Breast epithelium (tissue), 4 donors: ENCODE results near the gene RASL12. TPM values are rescaled to one million over a fixed set of nuclear protein-coding genes. Genes with fewer than 3 reads are reported as not detected.

Experiments
- DNase-seq, 2 donors: peaks; one replicate each; pipeline ENCODE4 v3.0.0-alpha.2; 2019; ENCODE audit warnings: low spot score in 2 of 2
- H3K27ac ChIP-seq, 2 donors: fragments of 200-600 bp; sonication (generic) in 1 of 2; one replicate each; pipeline ENCODE4 v1.5.1; 2016 to 2019; ENCODE audit warnings: mild to moderate bottlenecking in 1 of 2
- H3K27me3 ChIP-seq, 2 donors: fragments of 200-600 bp; sonication (generic) in 1 of 2; one replicate each; pipeline versions ENCODE4 v1.5.1 to v1.6.0; 2017 to 2019; ENCODE audit warnings: control low read depth in 1 of 2, mild to moderate bottlenecking in 1 of 2
- H3K36me3 ChIP-seq: fragments of 200-600 bp; one replicate; pipeline ENCODE4 v1.5.1; 2019
- H3K4me1 ChIP-seq, 2 donors: fragments of 200-600 bp; sonication (generic); one replicate each; pipeline ENCODE4 v1.5.1; 2016 to 2019; ENCODE audit warnings: control low read depth in 1 of 2
- H3K4me3 ChIP-seq, 3 donors: fragments of 200-600 bp; sonication (generic); 1 replicate in 2 of 3; 2 replicates in 1 of 3; pipeline ENCODE4 v1.5.1; 2016 to 2019; ENCODE audit warnings: mild to moderate bottlenecking in 3 of 3, moderate library complexity in 2 of 3
- H3K9me3 ChIP-seq, 2 donors: fragments of 200-600 bp; sonication (generic) in 1 of 2; one replicate each; pipeline ENCODE4 v1.5.1; 2016 to 2019; ENCODE audit warnings: control low read depth in 1 of 2
- CTCF ChIP-seq, 3 donors: fragments of 450-650 bp; IDR thresholded peaks; one replicate each; pipeline ENCODE4 v1.5.1; 2016 to 2017; ENCODE audit warnings: antibody characterized with exemption in 3 of 3, mild to moderate bottlenecking in 3 of 3, moderate library complexity in 3 of 3
- POLR2A ChIP-seq: fragments of 450-650 bp; IDR thresholded peaks from one replicate; pipeline ENCODE4 v1.6.1; 2016; ENCODE audit warnings: antibody characterized with exemption, mild to moderate bottlenecking, moderate library complexity
- POLR2AphosphoS5 ChIP-seq, 3 donors: sonication (generic); formaldehyde crosslinking; IDR thresholded peaks; one replicate each; pipeline ENCODE4 v1.6.1; 2017; ENCODE audit warnings: antibody characterized with exemption in 3 of 3
- intact Hi-C: fragments of 100-400 bp; cut with DNase I; formaldehyde crosslinking; loops from one replicate; pipeline ENCODE4 v1.15.1; 2023; ENCODE audit warnings: low total_unique reads
- total RNA-seq, 3 donors: library from RNA; depleted of rRNA; stranded (reverse); fragments of >200 nt; gene quantifications; one replicate each; pipeline ENCODE4 v1.1.0, GENCODE V29; 2016

RASL12 gene
- total RNA-seq = 10 to 100 TPM; 12.6 to 20.6 (median 20.3) TPM

- no peaks in the 10 kb centered on the region for H3K9me3 ChIP-seq
- H3K4me1 ChIP-seq = no peaks in the 10 kb centered on the region
These were observed at the start of gene RASL12 for GRCh38 chr15:65067645-65068402. Gene RASL12 (minus strand): TSS chr15:65067991. CDS start chr15:65067835, 156 bp downstream.

DNA sequence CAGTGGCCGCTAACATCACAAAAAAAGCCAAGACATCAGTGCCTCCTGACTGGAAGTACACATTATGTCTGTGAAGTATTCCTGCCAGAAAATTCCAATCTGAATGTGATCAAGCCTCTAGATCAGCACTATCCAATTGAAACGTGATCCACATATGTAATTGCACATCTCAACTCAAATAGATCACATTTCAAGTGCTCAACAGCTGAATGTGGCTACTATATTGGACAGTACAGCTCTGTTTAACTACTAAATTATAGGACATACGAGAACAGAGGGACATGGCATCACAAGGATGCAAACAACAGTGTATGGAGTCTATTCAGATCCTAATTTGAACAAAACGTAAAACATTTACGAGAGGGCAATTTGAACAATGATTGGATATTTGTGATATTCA is 47.8 kb upstream of the RASL12 start:
- H3K27ac ChIP-seq = no peak overlapping the region
- TF ChIP-seq POLR2AphosphoS5 (IDR thresholded peaks at IDR 0.05) (no peak), POLR2A (no peak), CTCF (IDR thresholded peaks at IDR 0.05) (no peak)
- H3K4me3 ChIP-seq = no peak overlapping the region
- H3K27me3 ChIP-seq = no peaks in the 10 kb centered on the region
- H3K36me3 ChIP-seq = peaks cover 4% of the 10 kb centered on the region
- DNase-seq = no peak
- intact Hi-C loops = no loop called here
- no peaks in the 10 kb centered on the region for H3K9me3 ChIP-seq
- H3K4me1 ChIP-seq = no peaks in the 10 kb centered on the region

More at GRCh38 chr15:65067645-65068402, at the start of gene RASL12:
- TF ChIP-seq CTCF (IDR thresholded peaks at IDR 0.05) = no peak
- Histone ChIP-seq H3K27me3 (no peaks in the 10 kb centered on the region), H3K4me3 (peak within 1 kb of the TSS; percentile 47 to 86 (median 61)), H3K36me3 (no peaks in the 10 kb centered on the region), H3K27ac (peak within 1 kb of the TSS; percentile 76 to 96)
- intact Hi-C loops = loop anchor here (2.0 kb wide), 1 partner anchor 55 kb away; no protein-coding TSS in a partner anchor
- DNase-seq = no peak

DNA sequence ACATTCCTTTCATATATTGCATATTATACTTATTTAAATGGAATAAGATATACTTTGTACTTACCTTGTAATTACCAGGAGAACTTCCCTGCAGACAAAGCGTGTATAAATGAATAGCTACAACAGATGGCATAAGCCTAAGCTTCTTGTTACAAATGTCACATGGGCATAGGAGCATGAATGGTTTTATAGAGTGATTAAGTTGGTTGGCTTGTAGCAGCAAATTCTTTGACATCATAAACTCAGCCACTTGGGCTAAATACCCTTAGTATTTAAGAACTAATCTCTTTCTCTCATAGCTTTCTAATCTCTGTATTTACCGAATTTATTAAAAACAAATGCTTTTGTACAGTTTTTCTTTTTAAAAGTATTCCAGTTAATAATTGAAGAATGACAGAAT is 47.3 kb upstream of the RASL12 start, which contains the start of gene UBAP1L:
Gene UBAP1L, minus strand, starts transcription at position 115 of the 400 bp plus-strand sequence. CDS start 8,985 bp downstream, outside the sequence.
- intact Hi-C loops = no loop called here
- no peak within 1 kb of the TSS for H3K27ac ChIP-seq
- no peak for DNase-seq
- H3K4me3 ChIP-seq = no peak within 1 kb of the TSS
- TF ChIP-seq CTCF (IDR thresholded peaks at IDR 0.05) (no peak), POLR2A (no peak), POLR2AphosphoS5 (IDR thresholded peaks at IDR 0.05) (no peak)
- no peaks in the 10 kb centered on the region for H3K27me3 ChIP-seq
- peaks cover 4% of the 10 kb centered on the region for H3K36me3 ChIP-seq
- H3K9me3 ChIP-seq = no peaks in the 10 kb centered on the region
- no peaks in the 10 kb centered on the region for H3K4me1 ChIP-seq

GRCh38 chr15:65110676-65111292 is 43.0 kb upstream of the RASL12 start:
- no peaks in the 10 kb centered on the region for H3K27me3 ChIP-seq
- no peak overlapping the region for H3K27ac ChIP-seq
- no peaks in the 10 kb centered on the region for H3K9me3 ChIP-seq
- no peak overlapping the region for H3K4me3 ChIP-seq
- intact Hi-C loops = no loop called here
- no peaks in the 10 kb centered on the region for H3K36me3 ChIP-seq
- DNase-seq = no peak
- H3K4me1 ChIP-seq = no peaks in the 10 kb centered on the region
- TF ChIP-seq POLR2A (no peak), CTCF (IDR thresholded peaks at IDR 0.05) (no peak), POLR2AphosphoS5 (IDR thresholded peaks at IDR 0.05) (no peak)

- no peaks in the 10 kb centered on the region for H3K4me1 ChIP-seq
- intact Hi-C loops = no loop called here
- no peak overlapping the region for H3K4me3 ChIP-seq
- no peak for TF ChIP-seq POLR2A
- no peak for TF ChIP-seq CTCF (IDR thresholded peaks at IDR 0.05)
- no peak for TF ChIP-seq POLR2AphosphoS5 (IDR thresholded peaks at IDR 0.05)
- H3K9me3 ChIP-seq = no peaks in the 10 kb centered on the region
- no peak overlapping the region for H3K27ac ChIP-seq
- H3K36me3 ChIP-seq = no peaks in the 10 kb centered on the region
- no peak for DNase-seq
- H3K27me3 ChIP-seq = no peaks in the 10 kb centered on the region
These were observed 38.3 kb upstream of the RASL12 start for GRCh38 chr15:65106011-65106590.
